ENCODE results near the gene WNT1. TPM values are rescaled to one million over a fixed set of nuclear protein-coding genes. Genes with fewer than 3 reads are reported as not detected.

Gene WNT1
- total RNA-seq, 2 donors from 2014 or later, result not detected

- Mint-ChIP-seq H3K27me3 (ENCODE audit: insufficient read depth) (peaks cover 99% of the 10 kb centered on the region), H3K4me3 (no peak overlapping the region), H3K36me3 (ENCODE audit: low read depth) (no peaks in the 10 kb centered on the region), H3K9me3 (no peaks in the 10 kb centered on the region), H3K27ac (no peak overlapping the region), H3K4me1 (peaks cover 19% of the 10 kb centered on the region)
- no peaks in the 10 kb centered on the region for H3K4me1 ChIP-seq (ENCODE audit: control insufficient read depth, insufficient read depth, low read length)
- no peaks in the 10 kb centered on the region for H3K36me3 ChIP-seq (ENCODE audit: control insufficient read depth, insufficient read depth, low read length)
- H3K9ac ChIP-seq (ENCODE audit: extremely low read depth, low read length, poor library complexity, severe bottlenecking), result no peak overlapping the region
- no peak overlapping the region for H3K4me3 ChIP-seq (ENCODE audit: low read length)
- WGBS, 2 experiments (ENCODE audit: insufficient coverage in 1 of 2, insufficient read length in 1 of 2), result 19 to 25% methylated on average over 6 to 19 of the region's 19 CpGs
- no peaks in the 10 kb centered on the region for H3K9me3 ChIP-seq (ENCODE audit: control insufficient read depth, low read length)
- peaks cover 100% of the 10 kb centered on the region for H3K27me3 ChIP-seq (ENCODE audit: control insufficient read depth, insufficient read depth, low read length, poor library complexity, severe bottlenecking)
- DNase-seq, result peak; percentile 96
- H3K27ac ChIP-seq (ENCODE audit: low read depth, low read length), result no peak overlapping the region
- TF ChIP-seq CTCF (conservative IDR thresholded peaks at IDR 0.05), result peak; percentile 82
Observed at GRCh38 chr12:48973941-48974673, 4.0 kb upstream of the WNT1 start.

- Histone ChIP-seq H3K4me3 (ENCODE audit: low read length) (no peak overlapping the region), H3K9me3 (ENCODE audit: control insufficient read depth, low read length) (no peaks in the 10 kb centered on the region), H3K36me3 (ENCODE audit: control insufficient read depth, insufficient read depth, low read length) (no peaks in the 10 kb centered on the region), H3K27me3 (ENCODE audit: control insufficient read depth, insufficient read depth, low read length, poor library complexity, severe bottlenecking) (peaks cover 100% of the 10 kb centered on the region), H3K4me1 (ENCODE audit: control insufficient read depth, insufficient read depth, low read length) (peaks cover 8% of the 10 kb centered on the region), H3K9ac (ENCODE audit: extremely low read depth, low read length, poor library complexity, severe bottlenecking) (no peak overlapping the region), H3K27ac (ENCODE audit: low read depth, low read length) (no peak overlapping the region)
- peaks cover 12% of the 10 kb centered on the region for H3K4me1 Mint-ChIP-seq
- DNase-seq, result peak; percentile 93
- H3K27ac Mint-ChIP-seq, result no peak overlapping the region
- H3K36me3 Mint-ChIP-seq (ENCODE audit: low read depth), result no peaks in the 10 kb centered on the region
- H3K4me3 Mint-ChIP-seq, result no peak overlapping the region
- 24 to 60% methylated on average over 8 to 50 of the region's 50 CpGs for WGBS, 2 experiments (ENCODE audit: insufficient coverage in 1 of 2, insufficient read length in 1 of 2)
- H3K27me3 Mint-ChIP-seq (ENCODE audit: insufficient read depth), result peaks cover 100% of the 10 kb centered on the region
- TF ChIP-seq CTCF (conservative IDR thresholded peaks at IDR 0.05), result peak; percentile 95
- no peaks in the 10 kb centered on the region for H3K9me3 Mint-ChIP-seq
Observed at GRCh38 chr12:48977290-48978281, 536 bp upstream of the WNT1 start.

GRCh38 chr12:48978741-48979601 is 849 bp downstream of the WNT1 start:
- 2 to 7% methylated on average over 17 to 45 of the region's 45 CpGs for WGBS, 2 experiments (ENCODE audit: insufficient coverage in 1 of 2, insufficient read length in 1 of 2)
- H3K27me3 ChIP-seq (ENCODE audit: control insufficient read depth, insufficient read depth, low read length, poor library complexity, severe bottlenecking), result peaks cover 99% of the 10 kb centered on the region
- peaks cover 99% of the 10 kb centered on the region for H3K27me3 Mint-ChIP-seq (ENCODE audit: insufficient read depth)
- H3K36me3 ChIP-seq (ENCODE audit: control insufficient read depth, insufficient read depth, low read length), result no peaks in the 10 kb centered on the region
- peak; percentile 77 for DNase-seq
- H3K27ac ChIP-seq (ENCODE audit: low read depth, low read length), result no peak overlapping the region
- H3K4me1 ChIP-seq (ENCODE audit: control insufficient read depth, insufficient read depth, low read length), result peaks cover 8% of the 10 kb centered on the region
- H3K4me3 Mint-ChIP-seq, result peak overlapping the region; percentile 44
- peaks cover 12% of the 10 kb centered on the region for H3K4me1 Mint-ChIP-seq
- H3K4me3 ChIP-seq (ENCODE audit: low read length), result peak overlapping the region; percentile 69
- no peaks in the 10 kb centered on the region for H3K9me3 Mint-ChIP-seq
- no peak overlapping the region for H3K9ac ChIP-seq (ENCODE audit: extremely low read depth, low read length, poor library complexity, severe bottlenecking)
- H3K27ac Mint-ChIP-seq, result no peak overlapping the region
- no peaks in the 10 kb centered on the region for H3K36me3 Mint-ChIP-seq (ENCODE audit: low read depth)
- TF ChIP-seq CTCF (conservative IDR thresholded peaks at IDR 0.05), result no peak
- no peaks in the 10 kb centered on the region for H3K9me3 ChIP-seq (ENCODE audit: control insufficient read depth, low read length)

Measured in endodermal cell (in vitro differentiated cells).